DMS 273 (cell line): ENCODE data around the gene AGBL3.

Source experiments
- DNase-seq: peaks from one replicate; lab custom pipeline; 2025; ENCODE audit not compliant: unreplicated experiment; lab: John Stamatoyannopoulos, UW

The AGBL3 gene

DNA sequence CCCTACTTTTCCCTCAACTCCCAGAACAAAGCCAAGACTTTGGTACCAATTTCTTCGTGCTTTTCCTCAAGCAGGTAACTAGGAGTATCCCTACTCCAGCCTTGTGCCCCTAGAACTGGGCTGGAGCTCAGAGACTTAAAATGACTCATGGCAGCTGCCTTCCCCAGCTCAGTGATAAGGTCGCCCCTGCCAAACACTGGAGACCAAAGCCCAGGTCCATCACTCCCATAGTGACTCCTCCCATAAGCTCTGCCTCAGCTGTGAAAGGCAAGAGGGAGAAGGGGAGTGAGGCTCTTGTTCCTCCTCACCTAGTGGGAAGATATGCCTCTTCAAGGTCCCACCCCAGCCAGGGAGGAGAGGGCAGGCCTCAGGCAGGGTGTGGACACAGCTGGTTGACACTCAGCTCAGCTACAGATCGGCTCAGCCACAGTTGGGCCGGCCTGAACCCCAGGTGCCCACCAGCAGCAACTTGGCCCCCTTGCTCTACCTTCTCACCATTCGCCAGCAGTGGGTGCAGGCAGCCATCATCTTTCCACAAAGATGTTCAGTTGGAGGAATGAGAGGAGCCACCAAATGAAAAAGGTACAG lies 198.0 kb downstream of the AGBL3 start:
- no peak for DNase-seq
